Lung (tissue), 12 donors: Measurements from ENCODE around the gene UQCRQ. TPM values are rescaled to one million over a fixed set of nuclear protein-coding genes. Genes with fewer than 3 reads are reported as not detected.
A peak's percentile ranks its signal among the peaks of the same experiment; 100 is the strongest.

Experiments used
- ATAC-seq: fragments of 200-7000 bp; cut with Tn5 transposase; one replicate; pipeline ENCODE4 v1.9.1; 2020; ENCODE audit warnings: moderate number of reproducible peaks; ENCODE audit not compliant: insufficient read depth, low FRiP score
- DNase-seq, 3 donors: peaks; one replicate each; pipeline ENCODE4 v3.0.0-alpha.2; 2013 to 2017
- H3K27ac ChIP-seq, 2 donors: one replicate each; pipeline ENCODE4 v1.5.1; 2013; ENCODE audit warnings: mild to moderate bottlenecking in 2 of 2, moderate library complexity in 2 of 2, control low read depth in 1 of 2, inconsistent platforms in 1 of 2, low read depth in 1 of 2, low read length in 1 of 2
- H3K27me3 ChIP-seq, 3 donors: one replicate each; pipeline ENCODE4 v1.5.1; 2013; ENCODE audit warnings: low read length in 2 of 3; ENCODE audit not compliant: control insufficient read depth in 3 of 3, insufficient read depth in 3 of 3
- H3K36me3 ChIP-seq, 4 donors: one replicate each; pipeline ENCODE4 v1.5.1; 2013; ENCODE audit warnings: low read length in 4 of 4, mild to moderate bottlenecking in 1 of 4, moderate library complexity in 1 of 4; ENCODE audit not compliant: control insufficient read depth in 4 of 4, insufficient read depth in 4 of 4
- H3K4me1 ChIP-seq, 5 donors: one replicate each; pipeline ENCODE4 v1.5.1; 2013; ENCODE audit warnings: low read length in 5 of 5, mild to moderate bottlenecking in 2 of 5, moderate library complexity in 1 of 5; ENCODE audit not compliant: control insufficient read depth in 5 of 5, insufficient read depth in 5 of 5
- H3K4me3 ChIP-seq: one replicate; pipeline ENCODE4 v1.5.1; 2013; ENCODE audit warnings: mild to moderate bottlenecking, control low read depth, moderate library complexity
- H3K9ac ChIP-seq, 2 donors: one replicate each; pipeline ENCODE4 v1.5.1; 2013; ENCODE audit warnings: low read length in 2 of 2, control low read depth in 1 of 2; ENCODE audit not compliant: insufficient read depth in 1 of 2
- H3K9me3 ChIP-seq, 4 donors: one replicate each; pipeline ENCODE4 v1.5.1; 2013; ENCODE audit warnings: low read length in 3 of 4, mild to moderate bottlenecking in 1 of 4, moderate library complexity in 1 of 4; ENCODE audit not compliant: control insufficient read depth in 4 of 4, insufficient read depth in 3 of 4
- WGBS, 2 donors: extraction: QIAGEN DNeasy Blood & Tissue Kit; methylation state at CpG; one replicate each; pipeline ENCODE4 v1.1.7; 2013; 5-methylcytosine and 5-hydroxymethylcytosine counted together
- polyA plus RNA-seq, 2 donors: library from polyadenylated mRNA; stranded (reverse); fragments of 200-250 nt; gene quantifications; one replicate each; pipeline ENCODE4 v1.2.1, GENCODE V29; 2013
- total RNA-seq, 2 donors: library from RNA; depleted of rRNA in 1 of 2; stranded (reverse); fragments of >200 nt in 1 of 2; gene quantifications; one replicate each; pipeline ENCODE4 v1.2.1, GENCODE V29; 2014 to 2021
- TF ChIP-seq, protein P1 (sequence below): IDR thresholded peaks from 2 replicates; pipeline ENCODE4 v1.5.1; 2012; ENCODE audit warnings: mild to moderate bottlenecking; ENCODE audit errors: control extremely low read depth, extremely low read depth
- donor health status: control.
- donor health status: control.
- donor health status: Bipolar disorder and iron deficiency.
- donor health status: healthy.
- donor health status: DM: yes; HTN: yes; CAD: no.

The UQCRQ gene
- total and polyA plus RNA-seq, 4 donors = 99.0 to 528 (median 296) TPM

DNA sequence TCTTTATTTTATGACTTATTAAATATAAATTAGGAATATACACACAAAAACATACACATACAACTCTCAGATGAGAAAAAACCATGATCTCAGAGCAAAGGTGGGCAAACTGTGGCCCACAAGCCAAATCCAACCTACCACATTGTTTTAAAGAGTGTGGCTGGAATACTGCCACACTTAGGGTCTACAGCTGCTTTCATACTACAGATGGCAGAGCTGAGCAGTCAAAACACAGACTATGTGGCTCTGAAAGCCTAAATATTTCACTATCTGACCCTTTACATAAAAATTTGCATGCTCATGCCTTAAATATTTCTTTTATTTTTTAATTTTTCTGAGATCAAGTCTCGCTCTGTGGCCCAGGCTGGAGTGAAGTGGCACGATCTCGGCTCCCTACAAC lies 35.3 kb downstream of the UQCRQ start:
- no peak overlapping the region for H3K27ac ChIP-seq
- 95 to 99% methylated on average over 3 of the region's 3 CpGs for WGBS, 2 donors
- no peaks in the 10 kb centered on the region for H3K27me3 ChIP-seq
- TF ChIP-seq, protein P1, sequence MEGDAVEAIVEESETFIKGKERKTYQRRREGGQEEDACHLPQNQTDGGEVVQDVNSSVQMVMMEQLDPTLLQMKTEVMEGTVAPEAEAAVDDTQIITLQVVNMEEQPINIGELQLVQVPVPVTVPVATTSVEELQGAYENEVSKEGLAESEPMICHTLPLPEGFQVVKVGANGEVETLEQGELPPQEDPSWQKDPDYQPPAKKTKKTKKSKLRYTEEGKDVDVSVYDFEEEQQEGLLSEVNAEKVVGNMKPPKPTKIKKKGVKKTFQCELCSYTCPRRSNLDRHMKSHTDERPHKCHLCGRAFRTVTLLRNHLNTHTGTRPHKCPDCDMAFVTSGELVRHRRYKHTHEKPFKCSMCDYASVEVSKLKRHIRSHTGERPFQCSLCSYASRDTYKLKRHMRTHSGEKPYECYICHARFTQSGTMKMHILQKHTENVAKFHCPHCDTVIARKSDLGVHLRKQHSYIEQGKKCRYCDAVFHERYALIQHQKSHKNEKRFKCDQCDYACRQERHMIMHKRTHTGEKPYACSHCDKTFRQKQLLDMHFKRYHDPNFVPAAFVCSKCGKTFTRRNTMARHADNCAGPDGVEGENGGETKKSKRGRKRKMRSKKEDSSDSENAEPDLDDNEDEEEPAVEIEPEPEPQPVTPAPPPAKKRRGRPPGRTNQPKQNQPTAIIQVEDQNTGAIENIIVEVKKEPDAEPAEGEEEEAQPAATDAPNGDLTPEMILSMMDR = no peak
- no peak overlapping the region for H3K9ac ChIP-seq
- peaks cover 12 to 25% (median 15%) of the 10 kb centered on the region in 4 donors for H3K36me3 ChIP-seq
- no peaks in the 10 kb centered on the region for H3K9me3 ChIP-seq
- peak in 1 of 3 donors; percentile 29 for DNase-seq
- ATAC-seq = no peak
- H3K4me1 ChIP-seq = no peaks in the 10 kb centered on the region
- no peak overlapping the region for H3K4me3 ChIP-seq

DNA sequence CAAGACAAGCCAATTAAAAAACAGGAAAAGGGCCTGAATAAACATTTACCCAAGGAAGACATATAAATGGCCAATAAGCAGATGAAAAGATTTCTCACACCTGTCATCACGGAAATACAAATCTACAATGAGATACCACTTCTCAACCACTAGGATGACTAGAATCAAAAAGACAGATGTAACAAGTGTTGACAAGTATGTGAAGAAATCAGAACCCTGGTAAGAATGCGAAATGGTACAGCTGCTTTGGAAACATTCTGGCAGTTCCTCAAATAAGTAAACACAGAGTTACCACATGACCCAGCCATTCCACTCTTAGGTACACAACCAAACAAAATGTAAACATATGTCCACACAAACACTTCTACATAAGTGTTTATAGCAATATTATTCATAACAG lies 39.5 kb downstream of the UQCRQ start:
- ATAC-seq = no peak
- Histone ChIP-seq H3K4me3 (no peak overlapping the region), H3K4me1 (peaks cover 0 to 3% (median 0%) of the 10 kb centered on the region in 5 donors), H3K36me3 (peaks cover 5 to 20% (median 7%) of the 10 kb centered on the region in 4 donors), H3K27me3 (no peaks in the 10 kb centered on the region), H3K27ac (no peak overlapping the region), H3K9me3 (no peaks in the 10 kb centered on the region), H3K9ac (no peak overlapping the region)
- TF ChIP-seq, protein P1 = no peak
- WGBS, 2 donors = 35 to 44% methylated on average over 2 of the region's 2 CpGs
- peak in 2 of 3 donors; percentile 25 to 57 for DNase-seq

DNA sequence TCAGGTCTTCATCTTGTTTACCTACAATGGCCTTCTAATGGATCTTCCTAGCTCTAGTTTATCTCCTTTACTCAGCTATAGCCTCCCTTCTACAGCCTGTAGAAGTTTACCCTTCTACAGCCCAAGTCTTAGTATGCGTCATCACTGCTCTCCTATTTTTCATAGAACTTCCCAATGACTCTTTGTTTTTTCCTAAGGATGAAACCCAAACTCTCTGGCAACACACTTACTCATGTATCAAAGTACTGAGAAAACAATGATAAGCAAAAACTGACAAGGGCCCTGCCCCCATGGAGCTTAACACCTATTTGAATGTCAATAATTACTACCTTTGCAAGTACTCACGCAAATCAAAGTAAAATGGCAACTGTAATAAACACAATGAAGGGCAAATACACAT lies 40.7 kb downstream of the UQCRQ start:
- Histone ChIP-seq H3K9me3 (no peaks in the 10 kb centered on the region), H3K4me1 (peaks cover 0 to 3% (median 0%) of the 10 kb centered on the region in 5 donors), H3K4me3 (no peak overlapping the region), H3K27me3 (no peaks in the 10 kb centered on the region), H3K27ac (no peak overlapping the region), H3K36me3 (peaks cover 2 to 17% (median 5%) of the 10 kb centered on the region in 4 donors), H3K9ac (no peak overlapping the region)
- no peak for DNase-seq
- TF ChIP-seq, protein P1 = no peak
- no peak for ATAC-seq
- 98 to 99% methylated on average over 2 of the region's 2 CpGs for WGBS, 2 donors

DNA sequence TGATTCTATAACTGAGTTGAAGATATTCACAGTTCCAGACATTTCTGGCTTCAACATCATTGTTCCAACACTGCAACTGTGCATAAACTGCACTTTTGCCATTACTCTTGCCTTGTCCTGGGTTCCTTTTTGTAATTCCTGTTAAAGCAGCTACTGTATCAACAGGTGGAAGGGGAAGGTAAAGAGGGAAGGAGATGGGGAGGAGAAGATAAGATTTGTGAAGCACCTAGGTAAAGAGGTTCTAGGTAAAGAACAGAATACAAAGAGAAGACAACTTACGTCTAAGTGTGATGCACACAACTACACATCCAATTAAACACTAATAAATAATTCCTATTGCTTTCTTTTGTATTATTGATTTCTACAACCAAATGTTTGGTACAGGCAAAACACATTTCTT lies 43.3 kb downstream of the UQCRQ start:
- peaks cover 2 to 11% (median 10%) of the 10 kb centered on the region in 4 donors for H3K36me3 ChIP-seq
- WGBS, 2 donors = 90 to 97% methylated on average over 1 of the region's 1 CpG
- H3K4me1 ChIP-seq = peaks cover 0 to 3% (median 0%) of the 10 kb centered on the region in 5 donors
- H3K9ac ChIP-seq = no peak overlapping the region
- H3K9me3 ChIP-seq = no peaks in the 10 kb centered on the region
- H3K4me3 ChIP-seq = no peak overlapping the region
- DNase-seq (no peak), ATAC-seq (no peak)
- H3K27me3 ChIP-seq = no peaks in the 10 kb centered on the region
- H3K27ac ChIP-seq = no peak overlapping the region
- TF ChIP-seq, protein P1 = no peak
